ENCODE results near the gene POLR3H.

The POLR3H gene

GRCh38 chr22:41488076-41488475 lies 56.2 kb downstream of the POLR3H start:
- TF ChIP-seq CTCF (IDR thresholded peaks at IDR 0.05; ENCODE audit: low read depth, low read length, missing control alignments) = no peak
- no peak for DNase-seq (ENCODE audit: extremely low read depth, low read depth)
- H3K4me3 ChIP-seq (replicated peaks; ENCODE audit: low read depth, low read length) = no peak overlapping the region

GRCh38 chr22:41487037-41487935 lies 57.0 kb downstream of the POLR3H start:
- no peak overlapping the region for H3K4me3 ChIP-seq (replicated peaks; ENCODE audit: low read depth, low read length)
- no peak for DNase-seq (ENCODE audit: extremely low read depth, low read depth)
- TF ChIP-seq CTCF (IDR thresholded peaks at IDR 0.05; ENCODE audit: low read depth, low read length, missing control alignments) = no peak

- H3K4me3 ChIP-seq (replicated peaks; ENCODE audit: low read depth, low read length) = no peak overlapping the region
- no peak for DNase-seq (ENCODE audit: extremely low read depth, low read depth)
- TF ChIP-seq CTCF (IDR thresholded peaks at IDR 0.05; ENCODE audit: low read depth, low read length, missing control alignments) = no peak
These were observed 59.2 kb downstream of the POLR3H start for GRCh38 chr22:41485033-41485432.

- no peak for TF ChIP-seq CTCF (IDR thresholded peaks at IDR 0.05; ENCODE audit: low read depth, low read length, missing control alignments)
- peak; percentile 38 for DNase-seq (ENCODE audit: extremely low read depth, low read depth)
- H3K4me3 ChIP-seq (replicated peaks; ENCODE audit: low read depth, low read length) = no peak overlapping the region
These were observed 61.8 kb downstream of the POLR3H start for GRCh38 chr22:41482319-41482935.

GRCh38 chr22:41481925-41482318 lies 62.3 kb downstream of the POLR3H start:
- no peak overlapping the region for H3K4me3 ChIP-seq (replicated peaks; ENCODE audit: low read depth, low read length)
- no peak for TF ChIP-seq CTCF (IDR thresholded peaks at IDR 0.05; ENCODE audit: low read depth, low read length, missing control alignments)
- DNase-seq (ENCODE audit: extremely low read depth, low read depth) = no peak

- no peak for TF ChIP-seq CTCF (IDR thresholded peaks at IDR 0.05; ENCODE audit: low read depth, low read length, missing control alignments)
- no peak overlapping the region for H3K4me3 ChIP-seq (replicated peaks; ENCODE audit: low read depth, low read length)
- DNase-seq (ENCODE audit: extremely low read depth, low read depth) = no peak
These were observed 63.0 kb downstream of the POLR3H start for GRCh38 chr22:41481131-41481830.
